Natural killer cell (primary cell): Measurements from ENCODE around the gene SLC19A2. TPM values are rescaled to one million over a fixed set of nuclear protein-coding genes. Genes with fewer than 3 reads are reported as not detected.

Source experiments
- ATAC-seq, 3 donors: fragments of 150-1000 bp in 2 of 3; fragments of 200-7000 bp in 1 of 3; cut with Tn5 transposase; 1 replicate in 1 of 3; 2 replicates in 2 of 3; pipeline ENCODE4 v1.10.0; 2021; ENCODE audit warnings: mild to moderate bottlenecking in 2 of 3, moderate library complexity in 2 of 3
- DNase-seq, 2 donors: peaks; one replicate each; pipeline versions ENCODE4 v3.0.0 to v3.0.0-alpha.2; 2013 to 2021; ENCODE audit warnings: mixed read lengths in 1 of 2
- H3K27ac ChIP-seq: one replicate; pipeline ENCODE4 v1.5.1; 2013; ENCODE audit warnings: mild to moderate bottlenecking, low read length
- H3K27me3 ChIP-seq: one replicate; pipeline ENCODE4 v1.6.1; 2013; ENCODE audit warnings: low read length; ENCODE audit not compliant: control insufficient read depth, insufficient read depth
- H3K36me3 ChIP-seq: one replicate; pipeline ENCODE4 v1.6.1; 2013; ENCODE audit warnings: low read length; ENCODE audit not compliant: control insufficient read depth, insufficient read depth
- H3K4me1 ChIP-seq: one replicate; pipeline ENCODE4 v1.6.1; 2013; ENCODE audit warnings: low read length; ENCODE audit not compliant: control insufficient read depth, insufficient read depth
- H3K4me3 ChIP-seq: one replicate; pipeline ENCODE4 v1.5.1; 2013; ENCODE audit warnings: low read length
- H3K9me3 ChIP-seq: one replicate; pipeline ENCODE4 v1.6.1; 2013; ENCODE audit warnings: low read length; ENCODE audit not compliant: control insufficient read depth, insufficient read depth
- H3K27ac Mint-ChIP-seq, 2 donors: one replicate each; pipeline ENCODE4 v1.8.0; 2022; ENCODE audit warnings: mild to moderate bottlenecking in 2 of 2, mixed read lengths in 2 of 2, moderate library complexity in 1 of 2
- H3K27me3 Mint-ChIP-seq, 2 donors: one replicate each; pipeline ENCODE4 v1.8.0; 2022; ENCODE audit warnings: low read depth in 2 of 2, mixed read lengths in 2 of 2
- H3K36me3 Mint-ChIP-seq: one replicate; pipeline ENCODE4 v1.8.0; 2022; ENCODE audit warnings: mixed read lengths
- H3K4me1 Mint-ChIP-seq, 2 donors: one replicate each; pipeline ENCODE4 v1.8.0; 2022; ENCODE audit warnings: mixed read lengths in 2 of 2
- H3K4me3 Mint-ChIP-seq: one replicate; pipeline ENCODE4 v1.8.0; 2022; ENCODE audit warnings: mild to moderate bottlenecking, moderate library complexity, mixed read lengths
- H3K9me3 Mint-ChIP-seq, 2 donors: one replicate each; pipeline ENCODE4 v1.8.0; 2022; ENCODE audit warnings: mixed read lengths in 2 of 2
- WGBS: methylation state at CpG from one replicate; pipeline ENCODE4 v1.1.7; 2013; ENCODE audit warnings: missing lambda C conversion rate; ENCODE audit not compliant: insufficient coverage; 5-methylcytosine and 5-hydroxymethylcytosine counted together
- intact Hi-C: fragments of 100-400 bp; cut with micrococcal nuclease; formaldehyde crosslinking; loops from one replicate; pipeline ENCODE4 v1.14.2; 2022
- total RNA-seq, 4 donors: library from RNA; stranded (reverse); fragments of 120-200 nt in 1 of 4; gene quantifications; one replicate each; pipeline versions ENCODE4 v1.2.3 to v1.2.4, GENCODE V29; 2013 to 2022
- TF ChIP-seq, protein P1 (sequence below): fragments of 200-600 bp; IDR thresholded peaks from one replicate; pipeline ENCODE4 v1.8.0; 2022; ENCODE audit warnings: antibody characterized with exemption

The SLC19A2 gene
- total RNA-seq, 3 donors from 2014 or later (not counting 1 experiment from before 2014, with no cell fraction given), result 5.0 to 6.3 (median 5.3) TPM

DNA sequence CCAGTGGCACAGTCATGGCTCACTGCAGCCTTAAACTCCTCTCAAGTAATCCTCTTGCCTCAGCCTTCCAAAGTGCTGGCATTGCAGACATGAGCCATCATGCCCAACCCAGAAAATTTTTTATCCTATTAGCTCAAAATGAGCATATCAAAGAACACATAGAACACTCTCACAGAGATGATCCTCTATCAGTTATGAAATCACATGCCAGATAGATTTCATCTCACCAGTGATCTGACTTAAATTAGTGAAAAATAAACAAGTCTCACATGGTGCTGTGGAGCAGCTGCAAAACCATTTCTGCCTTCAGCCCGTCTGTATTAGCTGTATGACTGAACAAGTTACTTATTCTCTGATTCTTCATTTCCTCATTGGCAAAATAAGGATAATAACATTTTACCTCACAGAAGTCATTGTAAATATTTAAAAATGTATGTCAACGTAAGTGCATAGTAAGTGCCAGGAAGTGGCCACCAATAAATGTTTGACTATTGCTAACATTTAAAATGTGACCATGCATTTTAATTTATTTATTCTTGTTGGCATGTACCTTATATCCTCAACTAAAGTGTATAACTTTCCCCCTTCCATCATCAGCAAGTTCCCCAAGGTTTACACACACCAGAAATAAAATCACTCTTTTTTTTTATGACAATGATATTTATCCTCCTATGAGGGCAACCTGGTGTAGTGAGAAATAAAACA is 29.0 kb upstream of the SLC19A2 start:
- Mint-ChIP-seq H3K27me3 (peaks cover 0 to 4% of the 10 kb centered on the region in 2 donors), H3K9me3 (no peaks in the 10 kb centered on the region), H3K4me3 (no peak overlapping the region), H3K27ac (no peak overlapping the region), H3K36me3 (no peaks in the 10 kb centered on the region), H3K4me1 (no peaks in the 10 kb centered on the region)
- intact Hi-C loops, result no loop called here
- H3K4me3 ChIP-seq, result no peak overlapping the region
- no peak for ATAC-seq
- H3K27ac ChIP-seq, result no peak overlapping the region
- 100% methylated on average over 1 of the region's 2 CpGs for WGBS
- no peaks in the 10 kb centered on the region for H3K36me3 ChIP-seq
- no peaks in the 10 kb centered on the region for H3K4me1 ChIP-seq
- no peaks in the 10 kb centered on the region for H3K9me3 ChIP-seq
- TF ChIP-seq, protein P1, sequence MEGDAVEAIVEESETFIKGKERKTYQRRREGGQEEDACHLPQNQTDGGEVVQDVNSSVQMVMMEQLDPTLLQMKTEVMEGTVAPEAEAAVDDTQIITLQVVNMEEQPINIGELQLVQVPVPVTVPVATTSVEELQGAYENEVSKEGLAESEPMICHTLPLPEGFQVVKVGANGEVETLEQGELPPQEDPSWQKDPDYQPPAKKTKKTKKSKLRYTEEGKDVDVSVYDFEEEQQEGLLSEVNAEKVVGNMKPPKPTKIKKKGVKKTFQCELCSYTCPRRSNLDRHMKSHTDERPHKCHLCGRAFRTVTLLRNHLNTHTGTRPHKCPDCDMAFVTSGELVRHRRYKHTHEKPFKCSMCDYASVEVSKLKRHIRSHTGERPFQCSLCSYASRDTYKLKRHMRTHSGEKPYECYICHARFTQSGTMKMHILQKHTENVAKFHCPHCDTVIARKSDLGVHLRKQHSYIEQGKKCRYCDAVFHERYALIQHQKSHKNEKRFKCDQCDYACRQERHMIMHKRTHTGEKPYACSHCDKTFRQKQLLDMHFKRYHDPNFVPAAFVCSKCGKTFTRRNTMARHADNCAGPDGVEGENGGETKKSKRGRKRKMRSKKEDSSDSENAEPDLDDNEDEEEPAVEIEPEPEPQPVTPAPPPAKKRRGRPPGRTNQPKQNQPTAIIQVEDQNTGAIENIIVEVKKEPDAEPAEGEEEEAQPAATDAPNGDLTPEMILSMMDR, result no peak
- H3K27me3 ChIP-seq, result no peaks in the 10 kb centered on the region
- DNase-seq, result no peak

DNA sequence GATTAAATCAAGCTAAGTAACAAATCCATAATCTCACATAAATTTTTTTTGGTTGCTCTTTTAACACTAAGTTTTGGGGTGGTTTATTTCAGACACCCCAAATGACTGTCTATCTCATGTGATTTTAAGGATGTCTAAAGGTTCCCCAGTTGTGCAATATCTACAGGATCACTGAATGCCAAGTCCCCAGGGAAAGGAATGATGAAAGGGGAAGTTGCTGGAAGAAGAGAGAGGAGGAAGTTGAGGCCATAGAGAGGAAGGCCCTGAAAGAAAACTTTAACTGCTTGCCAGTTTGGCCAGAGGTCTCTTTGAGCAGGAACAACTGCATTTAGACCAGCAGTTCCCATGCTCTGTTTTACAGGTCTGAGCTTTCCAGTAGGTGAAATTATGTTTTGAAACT is 27.5 kb upstream of the SLC19A2 start:
- TF ChIP-seq, protein P1, result no peak
- no peaks in the 10 kb centered on the region for H3K9me3 ChIP-seq
- H3K4me1 Mint-ChIP-seq, result peaks cover 5 to 7% of the 10 kb centered on the region in 2 donors
- peaks cover 0 to under 1% of the 10 kb centered on the region in 2 donors for H3K27me3 Mint-ChIP-seq
- no peak for ATAC-seq
- no peak overlapping the region for H3K27ac ChIP-seq
- no peaks in the 10 kb centered on the region for H3K36me3 Mint-ChIP-seq
- DNase-seq, result no peak
- H3K27ac Mint-ChIP-seq, result no peak overlapping the region
- no peaks in the 10 kb centered on the region for H3K4me1 ChIP-seq
- no peak overlapping the region for H3K4me3 ChIP-seq
- H3K9me3 Mint-ChIP-seq, result no peaks in the 10 kb centered on the region
- intact Hi-C loops, result no loop called here
- H3K36me3 ChIP-seq, result no peaks in the 10 kb centered on the region
- H3K4me3 Mint-ChIP-seq, result no peak overlapping the region
- no peaks in the 10 kb centered on the region for H3K27me3 ChIP-seq

DNA sequence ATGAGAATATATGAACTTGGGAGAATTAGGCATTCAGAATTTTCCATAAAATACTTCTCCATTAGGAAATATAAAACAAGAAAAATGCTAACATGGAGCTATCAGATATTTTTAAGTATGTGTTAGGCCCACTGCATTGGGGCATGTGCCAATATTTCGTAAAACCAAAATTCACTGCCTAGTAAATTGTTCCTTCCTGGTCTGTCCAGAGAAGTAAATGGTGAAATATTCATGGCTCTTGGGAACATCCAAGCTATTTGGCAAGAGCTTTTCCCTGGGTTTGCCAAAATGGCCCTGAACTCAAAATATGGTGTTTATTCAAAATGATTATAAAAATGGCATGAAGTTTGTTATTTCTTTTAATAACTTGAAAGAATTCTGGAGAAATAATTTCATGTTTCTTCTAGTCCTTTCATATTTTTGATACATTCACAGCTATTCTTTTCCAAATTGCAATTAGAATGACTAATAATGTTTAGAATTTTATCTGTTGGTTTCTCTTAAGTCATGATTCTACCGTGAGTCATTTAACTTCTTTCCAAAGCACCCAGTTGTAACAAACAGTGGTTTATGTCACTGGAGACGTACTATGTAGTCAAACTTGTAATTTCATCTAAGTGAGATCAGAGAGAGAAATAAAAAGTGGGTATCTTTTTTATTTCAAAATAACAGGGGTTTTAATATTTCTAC is 25.7 kb upstream of the SLC19A2 start:
- TF ChIP-seq, protein P1, result no peak
- H3K36me3 ChIP-seq, result no peaks in the 10 kb centered on the region
- H3K9me3 ChIP-seq, result no peaks in the 10 kb centered on the region
- Mint-ChIP-seq H3K36me3 (no peaks in the 10 kb centered on the region), H3K9me3 (no peaks in the 10 kb centered on the region), H3K4me3 (no peak overlapping the region), H3K27me3 (no peaks in the 10 kb centered on the region), H3K27ac (no peak overlapping the region), H3K4me1 (peaks cover 5 to 7% of the 10 kb centered on the region in 2 donors)
- H3K4me1 ChIP-seq, result no peaks in the 10 kb centered on the region
- no peak overlapping the region for H3K4me3 ChIP-seq
- 67% methylated on average over 1 of the region's 3 CpGs for WGBS
- intact Hi-C loops, result no loop called here
- H3K27me3 ChIP-seq, result no peaks in the 10 kb centered on the region
- ATAC-seq (no peak), DNase-seq (no peak)
- H3K27ac ChIP-seq, result no peak overlapping the region
